ENCODE measurements around the gene DCDC2C.
"Not testable (repeated sequence)": the region's sequence is repeated elsewhere in the genome, so short reads cannot be mapped to it uniquely, and the experiment has no call there.

The DCDC2C gene

DNA sequence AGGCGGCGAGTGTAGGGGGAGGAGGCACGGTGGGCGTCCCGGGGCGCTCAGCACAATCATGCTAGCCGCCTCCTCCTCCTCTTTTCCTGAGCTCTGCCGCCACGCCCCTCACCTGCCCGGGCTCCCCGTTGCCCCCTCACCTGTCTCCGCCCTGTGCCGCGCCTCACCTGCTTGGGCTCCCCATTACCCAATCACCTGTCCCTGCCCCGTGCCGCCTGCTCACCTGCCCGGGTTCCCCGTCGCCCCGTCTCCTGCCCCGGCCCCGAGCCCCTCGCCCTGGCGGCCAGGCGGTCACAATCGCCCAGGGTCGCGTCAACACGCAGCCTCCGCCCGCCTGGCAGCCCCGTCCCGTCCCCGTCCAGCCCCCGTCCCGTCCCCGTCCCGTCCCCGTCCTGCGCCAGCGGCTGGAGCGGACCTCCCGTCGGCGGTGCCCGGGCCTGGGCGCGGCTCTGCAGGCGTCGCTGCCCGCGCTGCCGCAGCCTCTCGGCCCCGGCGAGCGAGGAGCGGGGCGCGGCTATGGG, at the start of gene DCDC2C:
DCDC2C (plus strand) TSS at position 340 of the 521 bp plus-strand sequence; CDS start at position 517, 177 bp downstream.
- no peaks in the 10 kb centered on the region for H3K36me3 ChIP-seq (ENCODE audit: control insufficient read depth, insufficient read depth, low read length)
- H3K4me3 ChIP-seq (ENCODE audit: low read length): no peak within 1 kb of the TSS
- H3K27me3 ChIP-seq (ENCODE audit: control insufficient read depth, insufficient read depth, low read length): peaks cover 14% of the 10 kb centered on the region
- no peaks in the 10 kb centered on the region for H3K4me1 ChIP-seq (ENCODE audit: control insufficient read depth, insufficient read depth, low read length)
- no peaks in the 10 kb centered on the region for H3K9me3 ChIP-seq (ENCODE audit: control insufficient read depth, low read length)
- no peak within 1 kb of the TSS for H3K9ac ChIP-seq (ENCODE audit: low read length)

GRCh38 chr2:3654011-3654410, 49.4 kb upstream of the DCDC2C start:
- Histone ChIP-seq H3K4me3 (ENCODE audit: low read length) (no peak overlapping the region), H3K4me1 (ENCODE audit: control insufficient read depth, insufficient read depth, low read length) (peaks cover 13% of the 10 kb centered on the region)

GRCh38 chr2:3654531-3655225, 48.7 kb upstream of the DCDC2C start:
- Histone ChIP-seq H3K9ac (ENCODE audit: low read length) (no peak overlapping the region), H3K36me3 (ENCODE audit: control insufficient read depth, insufficient read depth, low read length) (no peaks in the 10 kb centered on the region), H3K27me3 (ENCODE audit: control insufficient read depth, insufficient read depth, low read length) (peaks cover 9% of the 10 kb centered on the region), H3K4me1 (ENCODE audit: control insufficient read depth, insufficient read depth, low read length) (peaks cover 13% of the 10 kb centered on the region), H3K4me3 (ENCODE audit: low read length) (no peak overlapping the region), H3K9me3 (ENCODE audit: control insufficient read depth, low read length) (no peaks in the 10 kb centered on the region)

More at GRCh38 chr2:3654011-3654410, 49.4 kb upstream of the DCDC2C start:
- H3K9ac ChIP-seq (ENCODE audit: low read length): no peak overlapping the region
- peaks cover 9% of the 10 kb centered on the region for H3K27me3 ChIP-seq (ENCODE audit: control insufficient read depth, insufficient read depth, low read length)
- H3K36me3 ChIP-seq (ENCODE audit: control insufficient read depth, insufficient read depth, low read length): no peaks in the 10 kb centered on the region
- no peaks in the 10 kb centered on the region for H3K9me3 ChIP-seq (ENCODE audit: control insufficient read depth, low read length)

GRCh38 chr2:3655871-3656761, 47.3 kb upstream of the DCDC2C start:
- peaks cover 6% of the 10 kb centered on the region for H3K27me3 ChIP-seq (ENCODE audit: control insufficient read depth, insufficient read depth, low read length)
- H3K4me1 ChIP-seq (ENCODE audit: control insufficient read depth, insufficient read depth, low read length): peaks cover 9% of the 10 kb centered on the region
- no peak overlapping the region for H3K9ac ChIP-seq (ENCODE audit: low read length)
- no peaks in the 10 kb centered on the region for H3K36me3 ChIP-seq (ENCODE audit: control insufficient read depth, insufficient read depth, low read length)
- no peaks in the 10 kb centered on the region for H3K9me3 ChIP-seq (ENCODE audit: control insufficient read depth, low read length)
- no peak overlapping the region for H3K4me3 ChIP-seq (ENCODE audit: low read length)

GRCh38 chr2:3656762-3657721, 46.3 kb upstream of the DCDC2C start:
- H3K4me3 ChIP-seq (ENCODE audit: low read length): no peak overlapping the region
- H3K9ac ChIP-seq (ENCODE audit: low read length): no peak overlapping the region
- no peaks in the 10 kb centered on the region for H3K9me3 ChIP-seq (ENCODE audit: control insufficient read depth, low read length)
- no peaks in the 10 kb centered on the region for H3K27me3 ChIP-seq (ENCODE audit: control insufficient read depth, insufficient read depth, low read length)
- H3K36me3 ChIP-seq (ENCODE audit: control insufficient read depth, insufficient read depth, low read length): no peaks in the 10 kb centered on the region
- peaks cover 2% of the 10 kb centered on the region for H3K4me1 ChIP-seq (ENCODE audit: control insufficient read depth, insufficient read depth, low read length)

- Histone ChIP-seq H3K4me1 (ENCODE audit: control insufficient read depth, insufficient read depth, low read length) (no peaks in the 10 kb centered on the region), H3K9ac (ENCODE audit: low read length) (no peak within 1 kb of the TSS), H3K36me3 (ENCODE audit: control insufficient read depth, insufficient read depth, low read length) (no peaks in the 10 kb centered on the region), H3K27me3 (ENCODE audit: control insufficient read depth, insufficient read depth, low read length) (no peaks in the 10 kb centered on the region), H3K4me3 (ENCODE audit: low read length) (no peak within 1 kb of the TSS), H3K9me3 (ENCODE audit: control insufficient read depth, low read length) (no peaks in the 10 kb centered on the region)
Observed at GRCh38 chr2:3657881-3658280, 45.5 kb upstream of the DCDC2C start, which contains the start of gene ALLC. ALLC (plus strand) TSS chr2:3658200; CDS start chr2:3671158, 12,958 bp downstream.

GRCh38 chr2:3659447-3660432, 43.6 kb upstream of the DCDC2C start:
- H3K9me3 ChIP-seq (ENCODE audit: control insufficient read depth, low read length): no peaks in the 10 kb centered on the region
- no peak overlapping the region for H3K4me3 ChIP-seq (ENCODE audit: low read length)
- no peak overlapping the region for H3K9ac ChIP-seq (ENCODE audit: low read length)
- H3K27me3 ChIP-seq (ENCODE audit: control insufficient read depth, insufficient read depth, low read length): no peaks in the 10 kb centered on the region
- no peaks in the 10 kb centered on the region for H3K36me3 ChIP-seq (ENCODE audit: control insufficient read depth, insufficient read depth, low read length)
- H3K4me1 ChIP-seq (ENCODE audit: control insufficient read depth, insufficient read depth, low read length): no peaks in the 10 kb centered on the region

GRCh38 chr2:3660640-3661039, 42.7 kb upstream of the DCDC2C start:
- not testable (repeated sequence) for H3K9me3 ChIP-seq (ENCODE audit: control insufficient read depth, low read length); H3K9ac ChIP-seq (ENCODE audit: low read length); H3K36me3 ChIP-seq (ENCODE audit: control insufficient read depth, insufficient read depth, low read length); H3K27me3 ChIP-seq (ENCODE audit: control insufficient read depth, insufficient read depth, low read length); H3K4me3 ChIP-seq (ENCODE audit: low read length); H3K4me1 ChIP-seq (ENCODE audit: control insufficient read depth, insufficient read depth, low read length)

GRCh38 chr2:3661149-3661660, 42.2 kb upstream of the DCDC2C start:
- Histone ChIP-seq H3K4me3 (ENCODE audit: low read length) (no peak overlapping the region), H3K36me3 (ENCODE audit: control insufficient read depth, insufficient read depth, low read length) (no peaks in the 10 kb centered on the region), H3K9me3 (ENCODE audit: control insufficient read depth, low read length) (no peaks in the 10 kb centered on the region), H3K9ac (ENCODE audit: low read length) (no peak overlapping the region), H3K27me3 (ENCODE audit: control insufficient read depth, insufficient read depth, low read length) (peaks cover 3% of the 10 kb centered on the region), H3K4me1 (ENCODE audit: control insufficient read depth, insufficient read depth, low read length) (no peaks in the 10 kb centered on the region)

DNA sequence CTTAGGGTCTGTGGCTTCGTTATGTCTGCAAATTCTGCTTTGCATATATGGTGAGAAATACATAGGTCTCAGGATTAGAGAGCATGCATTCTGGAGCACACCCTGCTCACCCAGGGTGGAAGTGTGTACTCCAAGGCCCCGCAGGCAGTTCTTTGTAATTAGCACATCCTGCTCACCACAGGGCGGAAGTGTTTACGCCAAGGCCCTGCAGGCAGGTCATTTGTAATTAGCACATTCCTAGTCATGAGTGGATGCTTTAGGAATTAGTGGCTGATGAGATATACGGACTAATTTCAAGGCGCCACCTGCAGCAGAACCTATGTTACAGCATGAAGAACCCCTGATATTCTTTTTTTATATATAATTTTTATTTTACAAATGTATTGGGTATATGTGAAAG, 41.1 kb upstream of the DCDC2C start:
- Histone ChIP-seq H3K27me3 (ENCODE audit: control insufficient read depth, insufficient read depth, low read length) (peaks cover 4% of the 10 kb centered on the region), H3K9me3 (ENCODE audit: control insufficient read depth, low read length) (no peaks in the 10 kb centered on the region), H3K4me3 (ENCODE audit: low read length) (no peak overlapping the region), H3K36me3 (ENCODE audit: control insufficient read depth, insufficient read depth, low read length) (no peaks in the 10 kb centered on the region), H3K9ac (ENCODE audit: low read length) (no peak overlapping the region), H3K4me1 (ENCODE audit: control insufficient read depth, insufficient read depth, low read length) (no peaks in the 10 kb centered on the region)

Data from mucosa of stomach (tissue), 1 donor.